IPS DF 6.9 (cell line): ENCODE results near the gene STK33.

Experiments used
- DNase-seq: peaks from one replicate; pipeline ENCODE4 v3.0.0-alpha.2; 2013; ENCODE audit warnings: low read depth, low spot score
- H3K27ac ChIP-seq: one replicate; pipeline ENCODE4 v1.5.1; 2013; ENCODE audit warnings: low read length, control low read depth
- H3K27me3 ChIP-seq: 2 replicates; pipeline ENCODE4 v1.6.1; 2013; ENCODE audit warnings: mild to moderate bottlenecking, low read length; ENCODE audit not compliant: control insufficient read depth, insufficient read depth
- H3K36me3 ChIP-seq: 2 replicates; pipeline ENCODE4 v1.6.1; 2013; ENCODE audit warnings: low read length; ENCODE audit not compliant: control insufficient read depth, insufficient read depth
- H3K4me1 ChIP-seq: 2 replicates; pipeline ENCODE4 v1.6.1; 2013; ENCODE audit warnings: low read length; ENCODE audit not compliant: control insufficient read depth, insufficient read depth
- H3K4me3 ChIP-seq: 2 replicates; pipeline ENCODE4 v1.5.1; 2013; ENCODE audit warnings: mild to moderate bottlenecking, low read length
- H3K9me3 ChIP-seq: 2 replicates; pipeline ENCODE4 v1.6.1; 2013; ENCODE audit warnings: low read length, inconsistent platforms; ENCODE audit not compliant: control insufficient read depth, insufficient read depth
- WGBS: extraction: QIAGEN DNeasy Blood & Tissue Kit; methylation state at CpG from one replicate; pipeline ENCODE4 v1.1.7; 2013; ENCODE audit warnings: mixed read lengths, missing lambda C conversion rate; ENCODE audit not compliant: insufficient read length, insufficient coverage; 5-methylcytosine and 5-hydroxymethylcytosine counted together

The STK33 gene

DNA sequence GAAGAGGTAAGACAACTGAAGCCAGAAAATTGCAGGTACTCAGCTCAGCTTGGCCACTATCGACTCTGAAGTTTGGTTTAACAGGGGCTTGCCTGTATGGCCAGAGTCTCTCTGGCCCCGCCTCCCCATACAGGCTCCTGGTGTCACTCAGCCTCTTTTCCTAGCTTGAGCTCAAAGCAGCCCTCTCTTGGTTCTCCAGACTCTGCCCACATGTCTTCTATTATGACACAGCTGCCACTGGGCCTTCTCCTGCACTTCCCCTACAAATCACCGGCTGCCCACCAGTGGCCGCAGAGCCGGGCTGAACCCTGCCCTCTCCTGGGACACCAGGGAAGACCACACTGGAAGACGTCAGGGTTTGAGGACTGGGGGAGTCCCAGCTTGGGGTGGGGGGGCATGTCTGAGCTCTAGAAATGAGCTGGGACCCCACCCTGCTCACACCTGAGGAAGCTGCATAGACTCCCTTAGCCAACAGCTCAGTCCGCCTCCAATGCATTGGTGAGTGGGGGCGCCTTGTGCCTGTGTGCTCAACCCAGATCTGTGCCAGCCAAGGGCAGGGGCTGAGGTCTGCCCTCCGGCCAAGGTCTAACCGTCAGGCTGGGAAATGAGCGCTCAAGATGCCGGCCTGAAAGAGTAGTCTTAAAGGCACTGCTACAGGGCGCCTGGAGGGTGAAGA lies 236.0 kb downstream of the STK33 start:
- H3K27me3 ChIP-seq: no peaks in the 10 kb centered on the region
- no peak overlapping the region for H3K27ac ChIP-seq
- H3K4me3 ChIP-seq: no peak overlapping the region
- H3K36me3 ChIP-seq: no peaks in the 10 kb centered on the region
- no peak for DNase-seq
- no peaks in the 10 kb centered on the region for H3K9me3 ChIP-seq
- no peaks in the 10 kb centered on the region for H3K4me1 ChIP-seq
- no CpG with 5 or more reads among the region's 13 CpGs for WGBS

- Histone ChIP-seq H3K4me3 (no peak overlapping the region), H3K9me3 (no peaks in the 10 kb centered on the region), H3K4me1 (no peaks in the 10 kb centered on the region), H3K36me3 (no peaks in the 10 kb centered on the region), H3K27me3 (no peaks in the 10 kb centered on the region), H3K27ac (no peak overlapping the region)
- WGBS: no CpG with 5 or more reads among the region's 4 CpGs
- no peak for DNase-seq
Observed at GRCh38 chr11:8357505-8357888, 236.5 kb downstream of the STK33 start.

GRCh38 chr11:8356721-8357504 lies 237.1 kb downstream of the STK33 start:
- Histone ChIP-seq H3K36me3 (no peaks in the 10 kb centered on the region), H3K27me3 (no peaks in the 10 kb centered on the region), H3K9me3 (no peaks in the 10 kb centered on the region), H3K4me3 (no peak overlapping the region), H3K27ac (no peak overlapping the region), H3K4me1 (no peaks in the 10 kb centered on the region)
- no CpG with 5 or more reads among the region's 30 CpGs for WGBS
- no peak for DNase-seq

DNA sequence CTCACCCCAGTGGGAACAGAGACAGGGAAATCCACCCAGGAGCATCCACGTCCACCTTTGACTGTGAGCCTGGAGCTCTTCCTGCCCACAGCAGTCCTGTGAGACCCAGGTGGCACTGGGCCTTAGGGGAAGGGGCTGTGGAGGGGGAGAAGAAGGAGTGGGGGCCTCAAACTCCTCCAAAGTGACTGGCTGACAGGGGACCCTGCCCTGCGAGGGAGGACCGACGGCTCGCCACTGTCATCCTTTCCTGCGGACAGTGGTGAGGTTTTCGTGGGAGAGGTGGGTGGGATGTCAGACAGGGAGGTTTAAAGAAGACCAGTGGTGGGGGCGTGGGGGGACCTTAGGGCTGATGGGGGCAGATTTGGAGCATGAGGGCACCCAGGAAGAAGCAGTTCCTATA lies 237.8 kb downstream of the STK33 start:
- no CpG with 5 or more reads among the region's 8 CpGs for WGBS
- Histone ChIP-seq H3K4me3 (no peak overlapping the region), H3K9me3 (no peaks in the 10 kb centered on the region), H3K27me3 (no peaks in the 10 kb centered on the region), H3K27ac (no peak overlapping the region), H3K36me3 (no peaks in the 10 kb centered on the region), H3K4me1 (no peaks in the 10 kb centered on the region)
- no peak for DNase-seq

DNA sequence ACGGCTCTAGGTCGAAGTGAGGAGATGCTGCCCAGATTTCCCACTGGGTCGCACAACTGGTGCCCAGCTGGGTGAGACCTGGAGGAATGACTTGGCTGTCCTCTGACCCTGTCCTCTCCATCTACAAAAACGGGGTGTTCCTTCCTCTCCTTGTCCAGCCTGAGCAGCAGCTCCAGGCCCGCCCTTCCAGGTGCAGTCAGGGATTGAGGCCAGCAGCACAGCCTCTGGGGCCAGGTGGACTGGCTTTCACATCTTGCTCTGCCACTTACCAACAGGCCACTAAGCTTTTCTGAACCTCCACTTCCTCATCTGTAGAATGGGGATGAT lies 238.6 kb downstream of the STK33 start:
- Histone ChIP-seq H3K36me3 (no peaks in the 10 kb centered on the region), H3K27ac (no peak overlapping the region), H3K27me3 (no peaks in the 10 kb centered on the region), H3K9me3 (no peaks in the 10 kb centered on the region), H3K4me3 (no peak overlapping the region), H3K4me1 (no peaks in the 10 kb centered on the region)
- WGBS: no CpG with 5 or more reads among the region's 5 CpGs
- no peak for DNase-seq

DNA sequence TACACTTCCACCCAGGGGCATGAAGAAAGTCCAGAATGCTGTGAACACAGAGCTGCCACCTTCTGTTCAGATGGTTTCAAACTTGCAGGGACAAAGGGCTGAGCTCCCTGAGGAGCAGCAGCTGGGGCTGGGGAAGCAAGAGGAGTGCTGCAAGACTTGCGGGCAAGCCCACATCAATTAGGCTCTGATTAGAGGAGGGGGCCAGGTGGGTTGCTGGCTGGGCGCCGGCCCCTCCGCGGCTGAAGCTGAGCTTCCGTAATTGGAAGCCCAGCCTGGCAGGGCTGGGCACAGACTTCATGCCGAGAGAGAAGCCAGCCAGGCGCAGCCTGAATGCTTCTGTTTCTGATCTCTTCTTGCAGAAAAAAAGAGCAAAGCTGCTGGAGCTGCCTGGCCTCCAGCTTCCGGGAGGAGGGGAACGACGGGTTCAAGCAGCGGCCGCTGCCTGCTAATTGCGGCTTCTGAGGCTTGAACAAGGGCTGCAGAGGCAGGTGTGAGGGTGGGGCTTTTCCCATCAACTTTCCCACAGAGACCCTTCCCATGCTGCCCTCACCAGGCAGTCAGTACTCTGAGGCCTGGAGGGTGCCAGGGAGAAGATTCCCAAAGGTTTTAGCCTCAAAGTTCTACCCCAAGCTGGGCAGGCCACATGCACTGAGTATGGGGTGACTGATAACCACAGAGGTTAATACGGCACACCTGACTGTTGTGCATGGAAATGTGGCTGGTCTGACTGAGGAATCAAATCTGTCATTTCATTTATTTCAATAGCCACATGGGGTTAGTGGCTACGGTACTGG lies 239.2 kb downstream of the STK33 start:
- Histone ChIP-seq H3K36me3 (no peaks in the 10 kb centered on the region), H3K9me3 (no peaks in the 10 kb centered on the region), H3K27me3 (no peaks in the 10 kb centered on the region), H3K27ac (no peak overlapping the region), H3K4me1 (no peaks in the 10 kb centered on the region), H3K4me3 (no peak overlapping the region)
- DNase-seq: no peak
- no CpG with 5 or more reads among the region's 16 CpGs for WGBS

DNA sequence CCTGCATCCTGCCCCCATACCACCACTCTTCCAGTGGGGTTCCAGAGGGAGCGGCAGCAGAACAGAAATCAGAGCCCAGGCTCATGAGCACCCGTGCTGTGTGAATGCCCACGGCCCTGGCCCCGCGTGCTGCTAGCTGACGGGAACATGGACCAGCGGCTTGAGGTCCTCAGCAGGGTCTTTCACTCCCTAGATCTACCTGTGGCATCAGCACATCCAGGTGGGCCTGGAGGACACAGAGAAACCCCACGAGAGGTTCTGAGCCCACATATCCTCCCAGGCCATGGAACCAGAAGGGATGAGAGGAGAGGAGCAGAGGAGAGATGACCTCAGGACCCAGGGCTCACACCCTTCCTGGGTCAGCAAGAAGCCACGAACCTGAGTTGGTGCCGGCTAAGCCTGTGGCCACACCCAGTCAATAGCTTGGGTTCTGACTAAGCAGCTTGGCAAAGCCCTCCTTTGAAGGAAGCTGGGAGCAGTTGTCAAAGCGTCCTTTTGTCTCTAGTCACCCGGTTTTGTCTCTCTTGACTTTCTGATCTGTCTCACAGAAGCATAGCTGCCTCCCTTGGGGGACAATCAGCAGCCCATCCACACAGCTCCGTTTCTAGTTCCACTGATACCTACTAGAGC lies 241.0 kb downstream of the STK33 start:
- no peak for DNase-seq
- no peak overlapping the region for H3K27ac ChIP-seq
- WGBS: no CpG with 5 or more reads among the region's 13 CpGs
- no peaks in the 10 kb centered on the region for H3K36me3 ChIP-seq
- no peaks in the 10 kb centered on the region for H3K4me1 ChIP-seq
- H3K27me3 ChIP-seq: no peaks in the 10 kb centered on the region
- no peaks in the 10 kb centered on the region for H3K9me3 ChIP-seq
- H3K4me3 ChIP-seq: no peak overlapping the region

DNA sequence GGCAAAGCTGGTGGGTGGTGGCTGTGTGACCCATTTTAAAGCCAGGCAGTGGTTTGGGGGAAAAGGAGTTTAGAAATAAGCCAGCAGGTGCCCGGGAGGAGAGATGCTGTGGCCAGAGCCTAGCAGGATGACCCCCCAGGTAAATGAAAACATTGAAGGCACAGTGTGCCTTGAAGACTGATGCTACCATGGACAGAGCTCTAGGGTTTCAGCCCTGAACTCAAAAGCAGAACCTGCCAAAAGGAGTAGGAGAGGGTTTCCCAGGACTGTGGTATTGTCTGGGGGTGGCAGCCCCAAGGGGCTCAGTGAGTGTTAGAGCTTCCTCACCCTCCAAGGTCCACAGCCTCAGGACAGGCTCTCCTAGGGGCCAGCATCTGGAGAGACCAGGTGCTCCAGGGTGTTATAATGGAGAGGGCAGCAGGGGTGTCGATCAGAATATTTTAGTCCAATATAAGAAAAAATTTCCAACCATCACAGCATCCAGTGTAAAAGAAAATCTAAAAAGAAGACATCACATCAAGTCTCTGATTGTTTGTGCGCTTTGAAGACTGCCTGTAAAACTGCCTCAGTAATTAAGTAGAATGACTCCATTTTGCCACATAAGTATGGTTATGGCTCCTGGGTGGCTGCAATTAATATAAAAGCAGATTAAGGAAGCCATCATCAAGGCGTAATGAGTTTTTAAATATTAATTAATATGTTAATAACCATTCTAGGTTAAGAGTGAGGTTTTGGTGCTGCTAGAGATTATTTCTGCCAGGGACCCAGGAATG lies 241.7 kb downstream of the STK33 start:
- no peak for DNase-seq
- Histone ChIP-seq H3K9me3 (no peaks in the 10 kb centered on the region), H3K27ac (no peak overlapping the region), H3K4me3 (no peak overlapping the region), H3K4me1 (no peaks in the 10 kb centered on the region), H3K36me3 (no peaks in the 10 kb centered on the region), H3K27me3 (no peaks in the 10 kb centered on the region)
- WGBS: no CpG with 5 or more reads among the region's 4 CpGs

DNA sequence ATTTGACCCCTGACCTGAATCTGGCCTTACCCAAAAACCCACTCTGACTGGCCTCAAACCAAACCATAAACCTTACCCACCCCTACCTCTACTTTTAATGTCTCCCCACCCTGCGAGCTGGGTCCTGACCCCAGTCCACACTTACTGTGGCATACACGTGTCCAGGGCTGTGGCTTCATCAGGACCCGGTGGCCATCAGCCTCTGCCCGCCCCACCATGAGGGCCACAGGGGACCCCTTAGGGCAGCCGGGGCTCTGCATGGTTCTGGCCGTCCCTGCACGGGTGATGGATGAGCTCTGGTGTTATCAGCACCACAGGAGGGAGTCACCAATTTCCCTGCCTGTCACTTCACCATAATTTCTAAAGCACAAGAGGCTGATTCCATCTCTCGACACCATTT lies 242.8 kb downstream of the STK33 start:
- no CpG with 5 or more reads among the region's 8 CpGs for WGBS
- Histone ChIP-seq H3K36me3 (no peaks in the 10 kb centered on the region), H3K9me3 (no peaks in the 10 kb centered on the region), H3K27ac (no peak overlapping the region), H3K4me3 (no peak overlapping the region), H3K4me1 (no peaks in the 10 kb centered on the region), H3K27me3 (no peaks in the 10 kb centered on the region)
- DNase-seq: no peak

GRCh38 chr11:8347978-8348377 lies 246.1 kb downstream of the STK33 start:
- WGBS: no CpG with 5 or more reads among the region's 2 CpGs

More at GRCh38 chr11:8347978-8348377, 246.1 kb downstream of the STK33 start:
- DNase-seq: no peak
- H3K27me3 ChIP-seq: no peaks in the 10 kb centered on the region
- H3K36me3 ChIP-seq: no peaks in the 10 kb centered on the region
- no peak overlapping the region for H3K27ac ChIP-seq
- H3K4me1 ChIP-seq: no peaks in the 10 kb centered on the region
- no peak overlapping the region for H3K4me3 ChIP-seq
- no peaks in the 10 kb centered on the region for H3K9me3 ChIP-seq
